CD4-positive, CD25-positive, alpha-beta regulatory T cell (primary cell): Measurements from ENCODE around the gene U2AF1L4. TPM values are rescaled to one million over a fixed set of nuclear protein-coding genes. Genes with fewer than 3 reads are reported as not detected.
"Not testable (repeated sequence)": the region's sequence is repeated elsewhere in the genome, so short reads cannot be mapped to it uniquely, and the experiment has no call there.

Experiments
- ATAC-seq, 2 donors: fragments of 150-1000 bp; cut with Tn5 transposase; one replicate each; pipeline ENCODE4 v1.10.0; 2021; ENCODE audit warnings: low read depth in 2 of 2, moderate number of reproducible peaks in 2 of 2, moderate library complexity in 1 of 2
- DNase-seq, 3 donors: peaks; one replicate each; pipeline versions ENCODE4 v3.0.0 to v3.0.0-alpha.2; 2012 to 2022; ENCODE audit warnings: mixed read lengths in 1 of 3
- H3K27ac ChIP-seq: one replicate; pipeline ENCODE4 v1.7.0; 2013; ENCODE audit warnings: mild to moderate bottlenecking, low read length; ENCODE audit not compliant: insufficient read depth, poor library complexity, severe bottlenecking
- H3K27me3 ChIP-seq: one replicate; pipeline ENCODE4 v1.7.0; 2013; ENCODE audit warnings: low read length; ENCODE audit not compliant: control insufficient read depth, insufficient read depth
- H3K36me3 ChIP-seq: one replicate; pipeline ENCODE4 v1.7.0; 2013; ENCODE audit warnings: mild to moderate bottlenecking, low read length, moderate library complexity; ENCODE audit not compliant: control insufficient read depth, insufficient read depth
- H3K4me1 ChIP-seq: 2 replicates; pipeline ENCODE4 v1.7.0; 2013; ENCODE audit warnings: mild to moderate bottlenecking, low read length; ENCODE audit not compliant: insufficient read depth, control insufficient read depth, poor library complexity, severe bottlenecking
- H3K4me3 ChIP-seq: one replicate; pipeline ENCODE4 v1.7.0; 2013; ENCODE audit warnings: low read depth, mild to moderate bottlenecking, low read length, moderate library complexity
- H3K9me3 ChIP-seq, 2 experiments: 1 replicate in 1 of 2; 2 replicates in 1 of 2; pipeline ENCODE4 v1.7.0; 2013; ENCODE audit warnings: low read length in 2 of 2, mild to moderate bottlenecking in 1 of 2, moderate library complexity in 1 of 2; ENCODE audit not compliant: control insufficient read depth in 2 of 2
- H3K27ac Mint-ChIP-seq, 3 donors: one replicate each; pipeline ENCODE4 v1.8.0; 2020 to 2022; ENCODE audit warnings: mild to moderate bottlenecking in 3 of 3, mixed read lengths in 3 of 3, moderate library complexity in 2 of 3
- H3K27me3 Mint-ChIP-seq: one replicate; pipeline ENCODE4 v1.8.0; 2022; ENCODE audit warnings: mild to moderate bottlenecking, mixed read lengths
- H3K36me3 Mint-ChIP-seq: one replicate; pipeline ENCODE4 v1.8.0; 2020; ENCODE audit warnings: mixed read lengths
- H3K4me1 Mint-ChIP-seq, 4 donors: one replicate each; pipeline ENCODE4 v1.8.0; 2020 to 2022; ENCODE audit warnings: mixed read lengths in 4 of 4, mild to moderate bottlenecking in 1 of 4
- H3K4me3 Mint-ChIP-seq, 4 donors: one replicate each; pipeline ENCODE4 v1.8.0; 2020 to 2022; ENCODE audit warnings: mild to moderate bottlenecking in 4 of 4, mixed read lengths in 4 of 4, moderate library complexity in 3 of 4
- H3K9me3 Mint-ChIP-seq, 7 donors: one replicate each; pipeline ENCODE4 v1.8.0; 2020 to 2022; ENCODE audit warnings: mixed read lengths in 7 of 7, mild to moderate bottlenecking in 3 of 7, moderate library complexity in 2 of 7
- polyA plus RNA-seq, 4 donors: library from polyadenylated mRNA; unstranded; fragments of 300-500 nt; fragmentation: Illumina TruSeq; gene quantifications; one replicate each; pipeline ENCODE4 v1.2.3, GENCODE V29; 2021
- total RNA-seq: library from RNA; stranded (reverse); gene quantifications from one replicate; pipeline ENCODE4 v1.2.3, GENCODE V29; 2022

Gene U2AF1L4
- total and polyA plus RNA-seq, 5 donors from 2014 or later: 48.4 to 70.8 (median 62.6) TPM

- no peak for ATAC-seq
- DNase-seq: no peak
- H3K4me3 Mint-ChIP-seq: no peak overlapping the region
- Histone ChIP-seq H3K36me3 (peaks cover 85% of the 10 kb centered on the region), H3K27ac (no peak overlapping the region), H3K27me3 (no peaks in the 10 kb centered on the region), H3K9me3 (no peaks in the 10 kb centered on the region), H3K4me3 (no peak overlapping the region), H3K4me1 (no peaks in the 10 kb centered on the region)
- H3K27me3 Mint-ChIP-seq: no peaks in the 10 kb centered on the region
- no peak overlapping the region for H3K27ac Mint-ChIP-seq
- peaks cover 50% of the 10 kb centered on the region for H3K36me3 Mint-ChIP-seq
- H3K9me3 Mint-ChIP-seq: peaks cover 0 to 2% (median 0%) of the 10 kb centered on the region in 7 donors
- peaks cover 0 to 8% (median 3%) of the 10 kb centered on the region in 4 donors for H3K4me1 Mint-ChIP-seq
These were observed 15.5 kb downstream of the U2AF1L4 start for GRCh38 chr19:35729763-35730162.

DNA sequence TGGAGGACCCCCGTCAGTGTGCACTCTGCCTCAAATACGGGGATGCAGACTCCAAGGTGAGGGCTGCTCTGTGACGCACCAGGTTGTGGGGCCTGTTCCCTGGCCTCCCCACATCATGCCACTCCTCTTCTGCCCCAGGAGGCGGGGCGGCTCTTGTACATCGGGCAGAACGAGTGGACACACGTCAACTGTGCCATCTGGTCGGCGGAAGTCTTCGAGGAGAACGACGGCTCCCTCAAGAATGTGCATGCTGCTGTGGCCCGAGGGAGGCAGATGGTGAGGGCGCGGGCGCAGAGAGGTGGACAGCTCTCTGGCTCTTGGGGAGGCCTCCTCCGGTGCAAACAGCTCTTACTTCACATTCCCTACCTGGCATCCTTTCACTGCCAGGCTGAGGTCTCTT lies 16.2 kb downstream of the U2AF1L4 start:
- DNase-seq (no peak), ATAC-seq (no peak)
- no peaks in the 10 kb centered on the region for H3K27me3 Mint-ChIP-seq
- no peaks in the 10 kb centered on the region for H3K4me1 ChIP-seq
- H3K27ac ChIP-seq: no peak overlapping the region
- H3K4me3 ChIP-seq: no peak overlapping the region
- H3K4me1 Mint-ChIP-seq: peaks cover 0 to 4% (median 0%) of the 10 kb centered on the region in 4 donors
- H3K36me3 Mint-ChIP-seq: peaks cover 43% of the 10 kb centered on the region
- H3K9me3 ChIP-seq: no peaks in the 10 kb centered on the region
- peaks cover 85% of the 10 kb centered on the region for H3K36me3 ChIP-seq
- H3K27ac Mint-ChIP-seq: no peak overlapping the region
- no peaks in the 10 kb centered on the region for H3K9me3 Mint-ChIP-seq
- H3K4me3 Mint-ChIP-seq: no peak overlapping the region
- H3K27me3 ChIP-seq: no peaks in the 10 kb centered on the region

DNA sequence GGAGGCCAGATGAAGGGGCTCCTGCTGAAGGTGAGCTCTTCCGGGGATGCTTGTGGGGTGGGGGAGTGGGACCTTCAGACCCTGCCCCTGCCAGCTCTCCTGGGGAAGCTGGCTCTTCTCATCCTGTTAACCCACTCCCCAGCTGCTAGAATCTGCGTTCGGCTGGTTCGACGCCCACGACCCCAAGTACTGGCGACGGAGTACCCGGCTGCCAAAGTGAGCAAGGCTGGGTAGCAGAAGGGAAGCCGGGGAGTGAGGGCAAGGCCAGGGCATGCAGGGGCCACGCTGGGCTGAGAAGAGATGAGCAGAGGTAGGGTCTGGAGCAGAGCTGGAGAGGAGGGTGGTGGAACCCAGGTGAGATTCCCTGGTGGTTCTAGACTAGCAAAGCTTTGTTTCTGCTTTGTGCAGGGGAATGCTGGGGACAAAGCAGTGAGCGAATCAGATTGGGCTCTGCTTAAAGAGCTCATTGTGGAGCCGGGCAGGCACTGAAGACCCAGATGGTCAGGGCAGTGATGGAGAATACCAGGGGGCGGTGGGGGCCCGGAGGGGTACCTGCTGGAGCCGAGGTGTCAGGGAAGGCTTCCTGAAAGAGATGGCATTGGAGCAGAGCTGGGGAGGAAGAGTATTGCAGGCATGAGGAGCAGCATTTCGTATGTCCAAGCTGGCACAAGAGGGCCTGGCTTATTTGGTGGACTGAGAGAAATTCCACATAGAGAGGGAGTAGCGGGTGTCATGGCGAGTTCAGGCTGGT lies 17.1 kb downstream of the U2AF1L4 start:
- H3K9me3 Mint-ChIP-seq: no peaks in the 10 kb centered on the region

GRCh38 chr19:35727053-35727955 lies 17.9 kb downstream of the U2AF1L4 start:
- H3K27me3 ChIP-seq: no peaks in the 10 kb centered on the region
- Mint-ChIP-seq H3K4me1 (peaks cover 0 to 4% (median 1%) of the 10 kb centered on the region in 4 donors), H3K36me3 (peaks cover 46% of the 10 kb centered on the region), H3K4me3 (no peak overlapping the region), H3K9me3 (no peaks in the 10 kb centered on the region), H3K27me3 (no peaks in the 10 kb centered on the region), H3K27ac (no peak overlapping the region)
- no peak overlapping the region for H3K27ac ChIP-seq
- ATAC-seq: no peak
- H3K36me3 ChIP-seq: peaks cover 96% of the 10 kb centered on the region
- H3K4me1 ChIP-seq: no peaks in the 10 kb centered on the region
- no peak overlapping the region for H3K4me3 ChIP-seq
- H3K9me3 ChIP-seq: no peaks in the 10 kb centered on the region
- DNase-seq: no peak

More for the DNA sequence above, 17.1 kb downstream of the U2AF1L4 start:
- Histone ChIP-seq H3K9me3 (no peaks in the 10 kb centered on the region), H3K27me3 (no peaks in the 10 kb centered on the region), H3K4me1 (no peaks in the 10 kb centered on the region), H3K4me3 (no peak overlapping the region), H3K36me3 (peaks cover 87% of the 10 kb centered on the region), H3K27ac (no peak overlapping the region)
- H3K27me3 Mint-ChIP-seq: no peaks in the 10 kb centered on the region
- H3K36me3 Mint-ChIP-seq: peaks cover 46% of the 10 kb centered on the region
- peak overlapping the region in 1 of 3 donors; percentile 76 for H3K27ac Mint-ChIP-seq
- no peak for ATAC-seq
- H3K4me3 Mint-ChIP-seq: peak overlapping the region in 1 of 4 donors; percentile 47
- DNase-seq: no peak
- H3K4me1 Mint-ChIP-seq: peaks cover 0 to 4% (median 1%) of the 10 kb centered on the region in 4 donors

GRCh38 chr19:35725216-35725861 lies 19.9 kb downstream of the U2AF1L4 start:
- H3K9me3 ChIP-seq: no peaks in the 10 kb centered on the region
- ATAC-seq (no peak), DNase-seq (no peak)
- no peaks in the 10 kb centered on the region for H3K9me3 Mint-ChIP-seq
- H3K27ac Mint-ChIP-seq: no peak overlapping the region
- H3K27me3 Mint-ChIP-seq: no peaks in the 10 kb centered on the region
- H3K36me3 ChIP-seq: peaks cover 87% of the 10 kb centered on the region
- no peak overlapping the region for H3K4me3 ChIP-seq
- no peak overlapping the region for H3K27ac ChIP-seq
- peaks cover 41% of the 10 kb centered on the region for H3K36me3 Mint-ChIP-seq
- no peaks in the 10 kb centered on the region for H3K4me1 ChIP-seq
- H3K4me3 Mint-ChIP-seq: peak overlapping the region in 1 of 4 donors; percentile 69
- peaks cover 0 to 8% (median 2%) of the 10 kb centered on the region in 4 donors for H3K4me1 Mint-ChIP-seq
- H3K27me3 ChIP-seq: no peaks in the 10 kb centered on the region

GRCh38 chr19:35724560-35724959 lies 20.7 kb downstream of the U2AF1L4 start:
- DNase-seq: no peak
- Mint-ChIP-seq H3K4me3 (no peak overlapping the region), H3K36me3 (peaks cover 39% of the 10 kb centered on the region), H3K4me1 (peaks cover 0 to 12% (median 4%) of the 10 kb centered on the region in 4 donors), H3K27me3 (no peaks in the 10 kb centered on the region), H3K27ac (peak overlapping the region in 1 of 3 donors; percentile 76), H3K9me3 (peaks cover 0 to 1% (median 0%) of the 10 kb centered on the region in 7 donors)
- H3K9me3 ChIP-seq: no peaks in the 10 kb centered on the region
- H3K27me3 ChIP-seq: no peaks in the 10 kb centered on the region
- ATAC-seq: no peak
- peaks cover 6% of the 10 kb centered on the region for H3K4me1 ChIP-seq
- peaks cover 84% of the 10 kb centered on the region for H3K36me3 ChIP-seq
- H3K27ac ChIP-seq: no peak overlapping the region
- no peak overlapping the region for H3K4me3 ChIP-seq

DNA sequence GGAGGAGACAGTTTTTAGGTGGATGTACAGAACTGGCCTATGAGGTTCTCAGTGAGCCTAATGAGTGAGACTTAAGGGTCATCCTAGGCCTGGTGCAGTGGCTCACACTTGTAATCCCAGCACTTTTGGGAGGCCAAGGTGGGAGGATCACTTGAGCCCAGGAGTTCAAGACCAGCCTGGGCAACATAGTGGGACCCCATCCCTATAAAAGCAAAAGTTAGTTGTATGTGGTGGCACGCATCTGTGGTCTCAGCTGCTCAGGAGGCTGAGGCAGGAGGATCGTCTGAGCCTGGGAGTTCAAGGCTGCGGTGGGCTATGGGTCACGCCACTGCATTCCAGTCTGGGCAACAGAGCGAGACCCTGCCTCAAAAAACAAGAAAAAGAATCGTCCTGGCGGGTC lies 21.1 kb downstream of the U2AF1L4 start:
- H3K27ac ChIP-seq, H3K4me3 ChIP-seq, ATAC-seq, DNase-seq, H3K9me3 Mint-ChIP-seq, H3K9me3 ChIP-seq, H3K27me3 Mint-ChIP-seq, H3K4me3 Mint-ChIP-seq, H3K27me3 ChIP-seq: not testable (repeated sequence)
- Mint-ChIP-seq H3K36me3 (peaks cover 34% of the 10 kb centered on the region), H3K4me1 (peaks cover 0 to 16% (median 8%) of the 10 kb centered on the region in 4 donors), H3K27ac (peak overlapping the region in 2 of 3 donors; percentile 14 to 76)
- peaks cover 10% of the 10 kb centered on the region for H3K4me1 ChIP-seq
- peaks cover 80% of the 10 kb centered on the region for H3K36me3 ChIP-seq
